LNCAP (cell line): Measurements from ENCODE around the gene DSCAML1.

Experiments used
- TF ChIP-seq, protein P1 (sequence below): fragments of 450-650 bp; IDR thresholded peaks from 2 replicates; pipeline ENCODE4 v1.5.1; 2017; ENCODE audit warnings: mild to moderate bottlenecking

Gene DSCAML1

DNA sequence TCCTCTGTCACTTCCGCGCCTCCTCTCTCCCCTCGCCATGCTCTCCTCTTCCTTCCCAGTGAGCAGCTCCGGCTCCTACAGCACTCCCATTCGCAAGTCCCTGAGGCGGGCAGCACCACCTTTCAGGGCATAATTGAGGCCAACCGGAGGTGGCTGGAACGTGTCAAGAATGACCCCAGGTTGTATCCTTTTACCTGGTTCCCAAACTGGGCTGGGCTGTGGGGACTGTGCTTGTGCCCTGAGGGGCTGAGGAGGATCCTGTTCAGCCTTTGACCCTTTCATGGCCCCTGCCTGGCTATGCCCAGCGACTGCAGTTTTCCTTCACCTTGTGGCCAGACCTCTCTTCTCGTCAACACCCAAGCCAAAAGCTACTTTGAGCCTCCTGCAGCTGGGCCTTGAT is 385.3 kb downstream of the DSCAML1 start:
- TF ChIP-seq, protein P1, sequence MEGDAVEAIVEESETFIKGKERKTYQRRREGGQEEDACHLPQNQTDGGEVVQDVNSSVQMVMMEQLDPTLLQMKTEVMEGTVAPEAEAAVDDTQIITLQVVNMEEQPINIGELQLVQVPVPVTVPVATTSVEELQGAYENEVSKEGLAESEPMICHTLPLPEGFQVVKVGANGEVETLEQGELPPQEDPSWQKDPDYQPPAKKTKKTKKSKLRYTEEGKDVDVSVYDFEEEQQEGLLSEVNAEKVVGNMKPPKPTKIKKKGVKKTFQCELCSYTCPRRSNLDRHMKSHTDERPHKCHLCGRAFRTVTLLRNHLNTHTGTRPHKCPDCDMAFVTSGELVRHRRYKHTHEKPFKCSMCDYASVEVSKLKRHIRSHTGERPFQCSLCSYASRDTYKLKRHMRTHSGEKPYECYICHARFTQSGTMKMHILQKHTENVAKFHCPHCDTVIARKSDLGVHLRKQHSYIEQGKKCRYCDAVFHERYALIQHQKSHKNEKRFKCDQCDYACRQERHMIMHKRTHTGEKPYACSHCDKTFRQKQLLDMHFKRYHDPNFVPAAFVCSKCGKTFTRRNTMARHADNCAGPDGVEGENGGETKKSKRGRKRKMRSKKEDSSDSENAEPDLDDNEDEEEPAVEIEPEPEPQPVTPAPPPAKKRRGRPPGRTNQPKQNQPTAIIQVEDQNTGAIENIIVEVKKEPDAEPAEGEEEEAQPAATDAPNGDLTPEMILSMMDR = no peak

DNA sequence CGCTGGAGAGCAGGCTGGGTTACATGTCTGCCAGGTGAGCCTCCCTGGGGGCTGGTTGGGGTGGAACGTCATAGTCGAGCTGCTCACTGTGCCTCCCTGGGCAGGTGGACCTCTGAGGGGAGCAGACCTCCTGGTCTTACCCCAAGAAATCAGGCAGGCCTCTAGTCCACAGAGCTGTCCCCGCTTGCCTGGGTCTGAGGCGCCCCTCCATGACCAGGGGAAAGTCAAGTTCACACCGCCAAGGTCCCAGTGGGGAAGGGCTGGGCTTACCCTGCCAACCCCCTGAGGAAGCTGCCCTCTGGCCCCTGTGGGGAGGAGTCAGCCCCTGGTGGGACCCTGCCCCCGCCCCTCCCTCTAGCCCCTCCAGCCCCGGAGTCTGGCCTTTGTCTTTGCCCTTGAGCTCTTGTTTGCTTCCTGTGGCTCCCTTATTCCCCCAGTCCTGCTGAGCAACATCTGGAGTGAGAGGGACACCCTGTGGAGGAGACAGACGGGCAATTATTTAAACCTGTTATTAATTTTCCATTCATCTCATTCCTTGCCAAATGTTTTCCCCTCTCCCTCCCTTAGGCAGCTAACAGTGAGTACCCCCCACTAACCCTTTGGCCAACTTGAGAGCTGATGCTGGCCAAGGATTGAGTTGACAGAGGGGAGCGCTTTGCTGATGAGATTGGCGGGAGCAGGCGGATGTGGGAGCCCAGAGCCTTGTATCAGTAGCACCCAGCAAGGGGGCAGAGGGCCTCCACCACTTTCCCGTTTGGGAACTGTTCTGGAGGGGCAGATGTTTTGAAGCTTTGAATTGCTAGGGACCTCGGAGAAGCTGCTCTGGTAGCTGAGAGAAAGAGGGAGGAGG is 385.9 kb downstream of the DSCAML1 start:
- TF ChIP-seq, protein P1 = no peak

DNA sequence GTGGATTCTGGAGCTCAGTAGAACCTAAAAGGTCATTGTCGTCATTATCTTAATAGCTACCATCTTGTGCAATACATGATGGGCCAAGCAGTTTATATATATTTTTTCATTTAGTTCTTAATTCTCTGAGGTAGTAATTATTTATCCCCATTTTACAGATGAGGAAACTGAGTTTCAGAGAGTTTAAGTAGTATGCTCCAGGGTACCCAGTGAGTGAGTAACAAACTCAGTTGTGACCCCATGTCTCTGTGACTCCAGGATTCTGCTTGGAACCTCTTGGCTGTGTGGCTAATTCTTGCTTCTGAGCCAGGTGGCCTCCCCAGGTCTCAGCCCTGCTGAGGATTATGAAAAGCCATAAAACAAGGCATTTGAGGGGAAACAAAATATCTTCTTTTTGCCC is 386.8 kb downstream of the DSCAML1 start:
- TF ChIP-seq, protein P1 = no peak

DNA sequence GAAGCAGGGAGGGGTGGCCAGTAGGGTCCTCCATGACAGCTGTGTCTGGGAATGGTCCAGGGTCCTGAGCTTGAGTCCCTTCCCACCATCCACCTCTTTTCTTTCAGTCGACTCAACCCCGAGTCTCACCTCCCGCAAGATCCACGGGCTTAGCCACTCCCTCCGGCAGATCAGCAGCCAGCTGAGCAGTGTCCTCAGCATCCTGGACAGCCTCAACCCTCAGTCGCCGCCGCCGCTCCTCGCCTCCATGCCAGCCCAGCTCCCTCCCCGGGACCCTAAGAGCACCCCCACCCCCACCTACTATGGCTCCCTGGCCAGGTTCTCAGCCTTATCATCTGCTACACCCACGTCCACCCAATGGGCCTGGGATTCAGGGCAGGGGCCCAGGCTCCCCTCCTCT is 387.5 kb downstream of the DSCAML1 start:
- TF ChIP-seq, protein P1 = no peak

DNA sequence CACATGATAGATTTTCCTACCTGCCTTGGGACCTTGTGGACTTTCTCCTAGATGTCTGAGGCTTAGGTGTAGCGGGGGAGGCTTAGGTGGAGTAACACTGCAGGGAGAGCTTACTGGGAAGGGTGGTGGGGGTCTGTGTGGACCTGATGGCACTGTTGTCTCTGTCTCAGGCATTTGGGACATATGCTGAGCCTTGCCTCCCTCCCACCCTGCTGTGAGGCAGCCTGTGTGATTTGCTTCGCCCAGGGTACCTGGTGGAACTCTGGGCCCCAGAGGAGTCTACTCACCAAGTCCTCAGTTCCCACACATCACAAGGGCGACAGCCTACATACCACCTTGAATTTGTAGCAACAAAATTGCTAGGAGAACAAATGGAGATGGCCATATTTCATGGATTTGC is 388.7 kb downstream of the DSCAML1 start:
- TF ChIP-seq, protein P1 = no peak

DNA sequence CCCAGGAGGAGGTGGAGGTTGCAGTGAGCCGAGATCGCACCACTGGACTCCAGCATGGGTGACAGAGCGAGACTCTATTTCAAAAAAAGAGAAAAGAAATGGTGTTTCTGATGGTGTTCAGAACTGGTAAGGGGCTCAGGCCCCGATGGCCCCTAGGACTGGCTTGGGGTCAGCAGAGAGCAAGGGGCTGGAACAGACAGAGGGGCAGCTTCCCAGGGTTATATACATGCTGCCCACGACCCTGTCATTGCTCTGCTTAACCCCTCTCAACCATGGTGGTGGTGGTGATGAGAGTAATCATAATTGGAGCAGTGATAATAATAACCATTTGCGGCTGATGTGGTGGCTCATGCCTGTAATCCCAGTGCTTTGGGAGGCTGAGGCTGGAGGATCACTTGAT is 390.0 kb downstream of the DSCAML1 start:
- TF ChIP-seq, protein P1 = no peak

DNA sequence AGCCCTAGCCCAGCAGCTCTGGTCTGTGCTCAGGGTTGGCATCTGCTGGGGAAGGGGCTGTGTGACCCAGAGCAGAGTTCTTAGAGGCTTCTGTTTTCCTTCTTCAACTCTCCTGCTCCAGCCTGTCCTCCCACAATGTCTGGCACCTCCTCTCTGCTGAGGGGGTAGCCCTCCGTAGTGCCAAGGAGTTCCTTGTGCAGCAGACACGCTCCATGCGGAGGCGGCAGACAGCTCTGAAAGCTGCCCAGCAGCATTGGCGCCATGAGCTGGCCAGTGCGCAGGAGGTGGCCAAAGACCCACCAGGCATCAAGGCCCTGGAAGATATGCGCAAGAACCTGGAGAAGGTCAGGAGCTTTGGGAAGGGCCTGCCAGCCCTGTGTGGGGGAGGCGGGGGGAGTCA is 400.0 kb downstream of the DSCAML1 start:
- TF ChIP-seq, protein P1 = no peak
